ENCODE measurements around the gene ANKS1B.
A peak's percentile ranks its signal among the peaks of the same experiment; 100 is the strongest.
"Not testable (repeated sequence)": the region's sequence is repeated elsewhere in the genome, so short reads cannot be mapped to it uniquely, and the experiment has no call there.

ANKS1B gene

GRCh38 chr12:99861731-99862130 lies 123.0 kb downstream of the ANKS1B start:
- DNase-seq (ENCODE audit: low spot score): no peak

DNA sequence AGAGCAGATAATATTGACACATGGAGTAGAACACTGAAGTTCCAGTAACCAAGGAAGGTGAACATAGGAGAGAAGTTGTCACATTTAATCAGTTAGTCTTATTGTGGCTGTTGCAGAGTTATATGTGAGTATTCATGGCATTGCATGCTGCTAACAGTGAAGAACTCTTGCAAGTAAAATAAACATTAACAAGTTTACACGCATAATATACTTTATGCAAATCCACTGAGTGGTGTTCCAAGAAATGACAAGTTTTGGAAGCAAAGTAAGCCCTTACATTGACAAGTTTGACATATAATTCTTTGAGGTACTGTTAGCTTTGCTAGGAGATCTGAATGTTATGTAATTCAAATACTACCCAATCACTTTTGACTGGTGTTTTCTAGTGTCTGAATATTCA lies 125.6 kb downstream of the ANKS1B start:
- no peak for DNase-seq (ENCODE audit: low spot score)

GRCh38 chr12:99852666-99853065 lies 132.1 kb downstream of the ANKS1B start:
- no peak for DNase-seq (ENCODE audit: low spot score)

- no peak for DNase-seq (ENCODE audit: low spot score)
These were observed 136.8 kb downstream of the ANKS1B start for GRCh38 chr12:99847936-99848335.

GRCh38 chr12:99834710-99835109 lies 150.0 kb downstream of the ANKS1B start:
- DNase-seq (ENCODE audit: low spot score): no peak

- DNase-seq (ENCODE audit: low spot score): no peak
These were observed 151.3 kb downstream of the ANKS1B start for GRCh38 chr12:99833397-99833796.

DNA sequence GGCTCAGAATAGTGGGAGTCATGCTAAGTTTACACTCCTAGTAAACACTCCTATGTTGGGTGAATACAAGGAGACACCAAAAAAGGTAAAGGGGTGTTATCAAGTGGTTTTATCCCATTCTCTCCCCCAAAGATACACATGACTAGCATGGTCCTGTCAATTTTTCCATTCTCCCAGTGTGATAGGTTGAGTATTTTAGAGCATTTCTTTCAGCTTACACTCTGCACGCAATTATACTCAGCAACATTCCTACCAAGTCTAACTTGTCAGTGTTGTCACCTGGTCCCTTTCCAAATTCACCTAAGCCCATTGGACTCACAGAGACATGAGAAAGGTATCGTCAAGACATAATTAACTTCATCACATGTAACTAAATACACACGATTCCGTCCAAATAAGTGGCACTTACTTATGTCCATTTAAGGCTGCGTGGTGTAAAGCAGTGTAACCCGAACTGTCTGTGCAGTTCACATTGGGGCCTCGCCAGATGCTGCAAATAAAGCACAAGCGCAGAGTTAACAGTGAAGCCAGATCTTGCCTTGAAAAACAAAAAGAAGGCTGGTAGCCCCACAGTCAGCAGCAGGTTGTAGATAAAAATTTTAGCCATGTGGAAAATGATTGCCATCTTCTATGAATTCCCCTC lies 159.7 kb downstream of the ANKS1B start:
- no peak for DNase-seq (ENCODE audit: low spot score)

DNA sequence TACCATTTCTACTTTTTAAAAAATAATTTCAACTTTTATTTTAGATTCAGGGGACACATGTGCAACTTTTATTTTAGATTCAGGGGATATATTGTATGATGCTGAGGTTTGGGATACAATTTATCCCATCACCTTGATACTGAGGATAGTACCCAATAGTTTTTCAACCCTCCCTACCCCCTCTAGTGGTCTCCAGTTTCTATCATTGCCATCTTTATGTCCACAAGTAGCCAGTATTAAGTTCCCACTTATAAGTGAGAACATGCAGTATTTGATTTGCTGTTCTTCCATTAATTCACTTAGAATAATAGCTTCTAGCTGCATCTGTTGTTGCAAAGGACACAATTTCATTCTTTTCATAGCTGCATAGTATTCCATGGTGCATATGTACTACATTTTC lies 162.5 kb downstream of the ANKS1B start:
- no peak for DNase-seq (ENCODE audit: low spot score)

GRCh38 chr12:99810718-99811593 lies 173.8 kb downstream of the ANKS1B start:
- DNase-seq (ENCODE audit: low spot score): peak; percentile 2

GRCh38 chr12:99809909-99810308 lies 174.8 kb downstream of the ANKS1B start:
- no peak for DNase-seq (ENCODE audit: low spot score)

DNA sequence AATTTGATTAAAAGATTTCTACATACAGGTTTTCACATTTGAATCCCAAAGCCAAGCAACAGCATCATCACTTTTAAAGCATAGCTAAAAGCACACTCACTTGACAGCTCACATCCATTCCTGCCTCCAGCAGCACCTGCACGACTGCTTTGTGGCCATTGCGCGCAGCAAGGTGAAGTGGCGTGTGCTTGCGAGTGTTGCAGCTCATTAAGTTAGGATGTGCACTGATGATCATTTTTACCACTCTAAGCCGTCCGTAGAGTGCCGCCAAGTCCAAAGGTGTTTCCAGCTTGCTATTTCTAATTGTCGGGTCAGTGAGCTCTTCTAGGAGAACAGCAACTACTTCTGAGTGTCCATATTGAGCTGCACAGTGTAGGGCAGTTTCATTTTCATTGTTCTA lies 178.4 kb downstream of the ANKS1B start:
- DNase-seq (ENCODE audit: low spot score): no peak

DNA sequence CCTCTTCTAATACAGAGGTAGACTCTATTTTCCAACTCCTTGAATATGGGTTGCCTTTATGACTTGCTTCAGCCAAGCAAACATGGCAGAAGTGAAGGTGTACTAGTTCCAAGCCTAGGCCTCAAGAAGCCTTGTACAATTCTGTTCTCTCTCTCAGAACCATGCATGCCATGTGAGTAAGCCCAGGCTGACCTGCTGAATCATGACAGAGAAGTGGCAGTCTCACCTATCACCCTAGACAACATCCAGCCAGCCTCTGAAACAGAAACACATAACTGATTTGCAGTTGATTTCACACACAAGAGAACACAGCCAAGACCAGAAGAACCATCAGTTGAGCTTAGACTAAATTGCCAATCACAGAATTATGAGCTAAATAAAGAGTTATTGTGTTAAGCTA lies 180.0 kb downstream of the ANKS1B start:
- DNase-seq (ENCODE audit: low spot score): no peak

DNA sequence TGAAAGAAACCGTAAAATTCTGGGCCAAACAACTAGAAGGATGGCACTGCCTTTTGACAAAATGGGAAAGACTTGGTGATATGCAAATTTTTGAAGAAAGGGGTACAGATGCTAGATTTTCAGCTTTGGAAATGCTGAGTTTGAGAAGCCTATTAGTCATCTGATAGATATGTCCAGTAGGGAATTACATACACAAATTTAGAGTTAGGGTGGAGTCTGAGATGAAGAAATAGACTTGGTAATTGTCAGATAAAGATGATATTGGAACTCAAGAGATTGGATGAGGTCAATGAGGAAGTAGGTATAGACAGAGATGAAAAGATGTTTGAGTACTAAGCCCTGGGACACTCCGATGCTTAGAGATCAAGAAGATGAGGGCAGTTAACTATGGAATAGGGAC lies 184.1 kb downstream of the ANKS1B start:
- no peak for DNase-seq (ENCODE audit: low spot score)

GRCh38 chr12:99797931-99798330 lies 186.8 kb downstream of the ANKS1B start:
- DNase-seq (ENCODE audit: low spot score): not testable (repeated sequence)

- no peak for DNase-seq (ENCODE audit: low spot score)
These were observed 201.3 kb downstream of the ANKS1B start for GRCh38 chr12:99783421-99783820.

DNA sequence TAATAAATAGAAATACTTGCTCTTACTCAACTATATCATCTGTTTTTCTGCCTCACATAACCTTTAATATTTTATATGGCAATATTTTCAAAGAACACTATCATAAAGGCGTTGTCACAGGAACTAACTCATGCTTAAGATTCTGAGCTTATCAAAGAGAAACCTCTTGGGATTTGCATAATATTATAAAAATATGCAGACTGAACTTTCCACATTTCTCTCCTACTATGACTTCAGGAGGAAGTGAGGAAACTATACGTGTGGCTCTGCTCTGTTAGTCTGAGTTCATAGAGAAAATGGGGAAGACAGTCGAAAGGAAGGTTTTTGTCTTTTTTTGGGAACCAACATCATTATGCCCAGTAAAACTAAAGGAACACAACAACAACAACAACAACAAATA lies 212.5 kb downstream of the ANKS1B start:
- no peak for DNase-seq (ENCODE audit: low spot score)

DNA sequence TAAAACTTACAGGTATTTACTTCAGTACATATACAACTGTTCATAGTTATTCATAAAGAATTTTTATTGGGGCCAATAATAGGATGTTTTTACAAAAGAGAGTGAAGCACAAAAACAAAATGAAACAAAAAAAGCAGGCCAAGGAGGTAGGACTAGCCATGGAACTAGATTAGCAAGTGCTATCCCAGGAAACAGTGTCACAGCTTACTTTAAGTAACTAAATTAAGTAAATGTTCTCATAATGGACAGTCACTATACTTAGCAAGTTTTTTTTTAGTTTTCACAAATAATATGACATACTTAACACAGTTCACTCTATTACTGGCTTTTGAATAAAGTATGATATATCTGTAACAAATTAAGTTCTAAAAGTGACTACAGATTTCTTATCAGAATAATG lies 213.1 kb downstream of the ANKS1B start:
- no peak for DNase-seq (ENCODE audit: low spot score)

- DNase-seq (ENCODE audit: low spot score): no peak
These were observed 215.2 kb downstream of the ANKS1B start for GRCh38 chr12:99769396-99769980.

DNA sequence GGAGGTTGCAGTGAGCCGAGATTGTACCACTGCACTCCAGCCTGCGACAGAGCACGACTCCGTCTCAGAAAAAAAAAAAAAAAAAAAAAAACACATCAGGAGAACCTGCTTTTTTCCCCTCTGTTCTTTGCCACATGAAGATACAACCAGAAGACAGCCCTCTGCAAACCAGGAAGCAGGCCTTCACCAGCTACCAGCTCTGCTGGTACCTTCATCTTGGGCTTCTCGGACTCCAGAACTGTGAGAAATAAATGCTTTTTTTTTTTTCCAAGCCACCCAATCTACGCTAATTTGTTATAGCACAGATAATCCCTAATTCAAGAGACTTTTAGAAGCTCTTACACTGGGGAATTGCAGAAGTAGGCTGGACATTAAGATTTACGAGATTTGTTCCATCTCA lies 216.0 kb downstream of the ANKS1B start:
- DNase-seq (ENCODE audit: low spot score): no peak

GRCh38 chr12:99767809-99768208 lies 216.9 kb downstream of the ANKS1B start:
- no peak for DNase-seq (ENCODE audit: low spot score)

DNA sequence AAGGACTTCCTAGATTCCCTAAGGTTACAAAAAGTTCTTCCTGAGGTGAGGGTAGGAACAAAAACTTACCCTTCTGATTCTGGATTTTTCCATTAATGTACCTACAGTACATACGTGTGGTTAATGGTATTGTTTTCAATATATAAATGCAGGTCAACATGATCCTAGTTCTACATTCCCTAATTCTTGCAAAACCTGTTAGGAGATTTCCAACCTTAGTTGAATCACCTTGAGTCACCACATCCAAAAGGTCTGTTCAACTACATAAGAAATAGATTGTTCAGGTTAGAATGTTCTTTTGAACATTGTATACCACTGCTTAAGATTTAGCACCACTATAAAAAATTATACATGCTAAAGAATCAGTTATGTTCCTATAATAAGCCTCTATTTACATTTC lies 218.3 kb downstream of the ANKS1B start:
- no peak for DNase-seq (ENCODE audit: low spot score)

- DNase-seq (ENCODE audit: low spot score): no peak
These were observed 219.1 kb downstream of the ANKS1B start for GRCh38 chr12:99765469-99766114.

- no peak for DNase-seq (ENCODE audit: low spot score)
These were observed 225.3 kb downstream of the ANKS1B start for GRCh38 chr12:99759444-99759843.

All from hepatic stellate cell (primary cell).